KBM-7 (cell line): ENCODE measurements around the gene TMEM178B.

Source experiments
- DNase-seq: peaks from one replicate; pipeline ENCODE4 v3.0.0-alpha.2; 2015
- in situ Hi-C: fragments of 300-500 bp; cut with MboI; formaldehyde crosslinking; loops from 2 replicates; pipeline ENCODE4 v1.14.3; 2020; ENCODE audit warnings: low sequenced_read_pairs, low pct_unique_long_range_greater_than_20kb, mixed read lengths

The TMEM178B gene

DNA sequence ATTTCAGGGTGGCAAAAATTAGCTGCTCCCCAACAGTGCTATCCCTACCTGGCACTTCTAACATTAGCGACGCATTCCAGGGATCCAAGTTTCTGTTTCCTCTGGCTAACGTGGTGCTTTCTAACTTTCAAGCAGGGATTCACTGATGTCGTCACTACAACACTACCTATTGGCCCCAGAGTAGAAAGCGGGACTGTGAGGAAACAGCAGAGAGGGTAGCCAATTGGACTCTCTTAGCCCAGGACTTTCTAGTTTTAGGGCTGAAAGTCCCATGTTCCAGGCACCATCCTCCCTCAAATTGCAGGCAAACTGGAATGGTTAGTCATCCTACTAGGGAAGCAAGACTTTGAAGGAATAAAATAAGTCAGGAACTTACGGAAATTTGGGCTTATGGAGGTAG lies 388.1 kb downstream of the TMEM178B start:
- no peak for DNase-seq
- in situ Hi-C loops, result no loop called here

DNA sequence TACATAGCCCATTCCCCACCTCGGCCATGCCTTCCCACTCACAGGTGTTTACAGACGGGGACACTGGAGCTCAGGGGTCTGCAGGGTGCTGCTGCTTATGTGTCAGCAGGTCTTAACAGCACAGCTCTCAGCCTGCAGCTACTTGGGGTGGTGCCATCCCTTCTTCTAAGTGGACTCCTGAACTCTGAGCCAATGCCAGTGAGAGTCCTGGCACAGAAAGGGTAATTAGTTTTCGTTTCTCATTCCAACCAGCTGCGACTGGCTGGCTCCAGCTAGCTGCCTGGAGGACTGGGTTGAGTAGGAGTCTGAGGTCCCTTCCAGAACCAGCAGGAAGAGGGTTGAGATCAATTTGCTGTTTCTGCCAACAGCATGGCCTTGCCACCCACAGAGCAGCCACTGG lies 389.1 kb downstream of the TMEM178B start:
- in situ Hi-C loops, result no loop called here
- DNase-seq, result no peak

DNA sequence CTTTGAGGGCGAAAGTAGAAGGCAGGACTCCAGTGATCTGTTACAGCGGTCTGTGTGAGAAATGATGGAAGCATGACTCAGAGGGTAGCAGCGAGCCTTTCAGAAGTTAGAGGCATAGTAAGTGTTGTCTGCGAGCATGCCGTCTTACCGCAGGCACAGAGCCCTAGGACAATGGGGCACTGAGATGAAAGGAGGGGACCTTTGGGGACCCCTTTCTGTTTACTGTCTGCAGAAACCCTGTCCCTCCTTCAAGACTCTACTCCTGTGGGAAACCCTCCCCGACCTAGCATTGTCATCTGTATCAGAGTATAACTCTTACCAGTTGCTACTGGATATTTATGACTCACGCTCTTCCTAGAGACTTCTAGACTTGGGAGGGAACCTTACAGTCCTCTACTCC lies 390.1 kb downstream of the TMEM178B start:
- DNase-seq, result no peak

DNA sequence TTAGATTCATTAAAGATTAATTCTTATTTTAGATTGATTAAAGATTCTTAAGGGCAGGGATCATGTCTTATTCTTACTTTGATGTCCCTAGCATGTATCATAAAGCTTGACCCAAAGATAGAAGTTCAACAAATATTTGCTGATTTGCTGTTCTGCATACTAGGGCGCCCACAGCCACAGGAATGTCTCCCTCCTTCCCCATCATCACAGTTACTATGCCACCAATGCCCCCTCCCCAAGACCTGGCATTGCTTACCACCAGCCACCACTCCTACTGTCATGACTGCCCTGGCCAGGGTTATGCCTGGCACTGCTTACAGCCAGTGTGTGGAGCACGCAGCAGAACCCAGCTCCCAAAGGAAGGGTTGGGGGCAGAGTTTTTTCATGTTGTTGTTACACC lies 390.7 kb downstream of the TMEM178B start:
- DNase-seq, result no peak
- in situ Hi-C loops, result no loop called here

More for the DNA sequence above, 390.1 kb downstream of the TMEM178B start:
- in situ Hi-C loops, result no loop called here

DNA sequence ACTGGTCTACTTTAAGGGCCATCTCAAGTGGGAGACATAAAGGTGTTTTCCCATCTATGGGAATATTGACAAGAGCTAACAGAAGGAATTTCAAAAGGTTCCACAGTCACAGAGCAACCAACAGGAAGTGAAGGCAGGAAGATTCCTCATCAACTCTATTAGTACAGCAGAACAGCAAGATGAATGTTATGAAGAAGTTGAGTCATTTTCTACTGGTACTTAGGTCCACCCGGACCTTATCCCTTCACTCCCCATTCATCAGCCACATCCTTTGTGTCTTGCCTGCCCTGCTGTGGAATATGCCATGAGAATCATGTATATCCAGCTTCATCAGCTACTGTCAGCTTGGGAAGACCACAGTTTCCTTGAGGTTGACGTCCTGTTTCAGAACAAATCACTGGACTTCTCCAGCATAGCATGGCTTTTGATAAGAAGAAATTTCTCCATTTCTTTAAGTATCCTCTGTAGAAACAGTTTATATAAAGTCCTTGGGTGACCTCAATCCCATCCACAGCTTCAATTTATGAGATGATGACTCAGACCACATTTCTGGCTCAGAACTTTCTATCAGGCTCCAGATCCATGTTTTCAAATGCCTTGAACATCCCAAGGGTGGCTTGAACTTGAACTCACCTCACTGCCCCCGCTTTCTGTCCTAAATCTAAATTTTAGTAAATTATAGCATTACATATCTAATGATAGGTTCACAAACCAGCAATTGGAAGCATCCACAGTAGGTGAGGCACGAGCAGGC lies 392.5 kb downstream of the TMEM178B start:
- in situ Hi-C loops, result no loop called here
- DNase-seq, result no peak

DNA sequence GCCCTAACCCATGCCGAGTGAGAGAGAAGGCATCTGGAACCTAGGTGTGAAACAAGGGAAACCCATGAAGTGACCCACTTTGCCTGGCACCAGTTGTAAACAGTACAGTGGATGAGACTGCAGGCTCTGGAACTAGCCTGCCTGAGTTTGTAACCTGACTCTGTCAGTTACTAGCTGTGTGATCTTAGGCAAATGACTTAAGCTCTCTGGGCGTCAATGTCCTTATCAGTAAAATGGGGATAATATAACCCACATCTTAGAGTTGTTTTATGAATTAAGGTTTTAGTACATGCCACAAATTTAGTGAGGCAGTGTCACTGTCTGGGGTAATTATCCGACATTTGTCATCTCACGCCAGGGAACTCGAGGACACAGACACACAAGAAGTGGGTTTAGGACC lies 394.5 kb downstream of the TMEM178B start:
- in situ Hi-C loops, result no loop called here

DNA sequence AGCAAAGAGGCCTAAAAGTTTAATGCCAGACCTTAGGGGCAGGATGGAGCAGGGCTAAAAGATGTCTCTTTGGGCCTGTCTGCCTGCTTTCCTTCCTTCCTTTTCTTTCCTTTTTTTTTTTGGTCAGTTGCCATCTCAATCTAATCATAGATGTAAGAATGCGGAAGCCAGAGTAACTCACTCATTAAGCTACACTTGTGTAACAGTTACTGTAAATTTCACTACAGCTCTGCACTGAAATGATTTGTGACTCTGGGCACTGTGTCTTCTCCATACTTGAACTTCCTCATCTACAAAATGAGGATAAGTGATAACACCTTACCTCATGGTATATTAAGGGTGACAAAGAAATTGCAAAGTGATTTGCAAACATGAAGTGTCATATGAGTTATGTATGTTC lies 401.8 kb downstream of the TMEM178B start:
- no peak for DNase-seq
- in situ Hi-C loops, result no loop called here

More for the DNA sequence above, 394.5 kb downstream of the TMEM178B start:
- no peak for DNase-seq

DNA sequence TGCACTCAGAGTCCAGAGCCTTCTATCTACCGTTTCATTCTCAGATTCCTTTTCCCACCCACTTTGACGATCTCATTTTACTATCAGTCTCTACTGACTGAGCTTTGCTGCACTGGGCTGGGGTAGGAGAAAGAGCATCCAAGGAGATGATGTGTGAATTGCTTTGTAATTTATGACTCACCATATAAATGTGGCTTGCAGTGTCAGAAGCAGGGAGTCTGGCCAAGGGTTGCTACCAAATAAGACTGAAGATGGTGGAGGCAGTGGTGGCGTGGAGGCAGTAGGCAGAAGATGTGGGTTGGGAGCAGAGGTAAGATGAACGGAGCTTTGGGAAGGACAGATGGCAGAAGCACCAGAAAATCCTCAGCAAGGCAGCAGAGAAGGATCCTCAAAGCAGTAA lies 404.0 kb downstream of the TMEM178B start:
- in situ Hi-C loops, result no loop called here
- no peak for DNase-seq

DNA sequence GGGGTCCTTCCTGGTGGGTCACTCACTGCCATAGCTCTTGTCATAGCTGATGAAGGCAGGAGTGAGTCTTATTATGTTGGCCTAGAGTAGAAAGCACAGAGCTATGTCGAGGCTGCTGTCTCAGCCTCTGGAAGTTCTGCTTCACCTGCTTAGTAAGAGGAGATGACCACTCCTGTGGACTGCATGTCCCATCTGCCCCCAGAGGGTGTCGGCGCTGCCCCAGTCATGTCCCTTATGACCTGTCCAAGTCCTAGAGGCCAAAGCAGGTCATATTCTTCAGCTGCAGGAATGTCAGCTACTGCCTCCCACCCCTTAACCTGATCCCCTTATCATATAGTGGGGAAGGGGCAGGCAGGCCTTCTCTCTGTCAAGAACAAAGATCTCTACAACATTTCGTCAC lies 405.0 kb downstream of the TMEM178B start:
- no peak for DNase-seq
- in situ Hi-C loops, result no loop called here

DNA sequence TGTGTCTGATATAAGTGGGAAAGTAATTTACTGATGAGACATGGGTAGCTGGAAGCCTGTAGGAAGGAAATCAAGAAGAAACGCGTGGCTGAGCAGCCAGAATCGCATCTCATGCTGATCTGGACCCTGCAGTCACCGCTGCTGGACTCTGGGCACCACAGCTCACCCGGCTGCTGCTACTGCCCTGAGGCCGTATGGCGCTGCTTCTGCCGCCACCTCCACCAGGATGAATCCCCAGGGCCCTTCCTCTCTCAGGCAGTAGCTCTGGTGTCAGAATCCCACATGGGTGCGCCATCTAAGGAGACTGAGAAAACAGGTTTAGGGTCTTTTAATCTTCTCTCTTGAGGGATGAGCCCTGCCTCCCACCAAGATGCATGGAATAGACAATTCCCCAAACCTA lies 407.1 kb downstream of the TMEM178B start:
- in situ Hi-C loops, result no loop called here
- no peak for DNase-seq

DNA sequence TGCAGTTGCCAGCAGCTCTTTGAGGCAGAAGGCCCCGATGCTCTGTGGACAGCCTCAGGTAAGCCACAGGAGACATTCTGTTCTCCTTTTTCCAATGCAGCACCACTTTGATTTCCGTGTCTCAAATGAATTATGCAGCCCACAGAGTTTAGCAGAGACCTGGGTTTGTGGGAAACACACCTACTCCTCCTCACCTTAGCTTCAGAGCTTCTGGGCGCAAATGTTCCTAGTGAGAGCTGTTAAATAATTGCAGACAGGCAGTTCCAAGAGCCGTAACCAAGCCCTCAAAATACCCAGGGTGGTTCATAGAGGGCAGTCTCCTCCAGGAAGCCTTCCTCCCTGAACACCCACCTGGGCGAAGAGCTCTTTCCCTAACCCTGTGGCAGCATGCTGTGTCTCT lies 408.1 kb downstream of the TMEM178B start:
- in situ Hi-C loops, result no loop called here
- DNase-seq, result no peak

DNA sequence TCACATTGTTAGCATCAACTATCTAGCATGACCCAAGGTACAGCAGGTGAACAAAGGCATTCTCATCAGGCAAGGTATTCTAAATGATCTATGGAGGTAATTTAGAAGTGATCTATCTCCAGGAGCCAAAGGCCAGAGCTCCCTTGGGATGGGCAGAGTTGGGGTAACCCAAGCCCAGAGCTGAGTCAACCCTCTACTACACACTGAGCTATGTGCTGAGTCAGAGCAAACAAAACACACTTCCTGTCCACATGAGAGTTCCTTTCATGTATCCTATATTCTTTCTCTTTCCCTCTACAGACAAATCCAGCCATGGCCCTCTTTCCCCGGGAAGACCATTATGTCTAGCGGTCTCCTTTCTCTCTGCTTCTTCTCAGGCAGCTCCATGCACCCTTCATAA lies 409.2 kb downstream of the TMEM178B start:
- DNase-seq, result no peak
- in situ Hi-C loops, result no loop called here

DNA sequence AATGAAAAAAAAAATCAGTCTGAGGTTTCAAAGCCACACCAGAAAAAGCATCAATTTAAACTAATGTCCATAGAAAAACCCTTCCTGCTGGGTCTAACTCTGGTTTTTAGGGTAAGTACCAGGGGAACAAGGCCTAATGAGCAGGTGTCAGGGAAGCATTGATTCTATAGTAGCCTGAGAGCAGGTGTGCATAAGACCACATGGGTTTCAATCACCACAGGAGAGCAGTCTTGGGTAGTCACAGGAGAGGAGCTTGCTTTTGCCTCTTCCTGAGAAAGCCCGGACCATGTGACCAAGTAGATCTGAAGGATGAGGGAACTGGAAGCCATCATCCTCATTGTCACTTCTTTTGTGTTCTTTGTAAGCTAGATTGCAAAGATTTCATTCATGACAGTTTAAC lies 411.0 kb downstream of the TMEM178B start:
- DNase-seq, result no peak
- in situ Hi-C loops, result no loop called here

DNA sequence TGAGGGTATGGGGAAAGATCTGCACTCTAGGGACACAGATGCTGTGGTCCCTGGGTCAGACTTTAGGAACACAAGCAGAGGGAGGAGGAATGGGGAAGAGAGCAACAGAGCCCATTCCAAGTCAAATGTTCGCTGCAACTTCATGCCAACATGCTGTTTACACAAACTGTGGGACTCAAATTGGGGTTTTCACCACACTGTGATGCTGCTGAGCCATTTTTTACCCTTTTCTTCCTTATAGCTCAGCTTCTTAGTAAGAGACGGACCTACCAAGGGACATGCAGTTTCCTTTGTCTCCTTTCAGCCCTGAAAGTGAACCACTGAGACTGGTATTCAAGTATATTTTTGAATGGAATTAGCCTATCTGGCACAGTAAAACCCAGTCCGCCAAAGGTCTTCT lies 413.1 kb downstream of the TMEM178B start:
- in situ Hi-C loops, result no loop called here
- no peak for DNase-seq

DNA sequence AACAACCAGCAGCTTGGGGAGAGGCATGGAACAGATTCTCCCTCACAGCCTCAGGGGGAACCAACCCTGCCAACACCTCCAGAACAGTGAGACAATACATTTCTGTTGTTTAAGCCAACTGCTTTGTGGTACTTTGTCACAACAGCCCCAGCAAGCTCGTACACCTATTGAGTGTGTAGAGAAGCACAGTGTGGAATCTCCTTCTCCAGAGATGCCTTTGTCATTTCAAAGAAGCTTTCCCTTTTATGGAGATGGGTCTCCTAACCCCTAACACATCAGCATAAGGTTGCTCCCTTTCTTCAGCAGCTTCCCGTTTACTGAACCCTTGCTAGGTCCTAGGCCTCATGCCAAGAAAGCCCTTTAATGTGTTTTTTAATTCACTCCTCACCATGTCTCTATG lies 416.6 kb downstream of the TMEM178B start:
- in situ Hi-C loops, result no loop called here
- no peak for DNase-seq

DNA sequence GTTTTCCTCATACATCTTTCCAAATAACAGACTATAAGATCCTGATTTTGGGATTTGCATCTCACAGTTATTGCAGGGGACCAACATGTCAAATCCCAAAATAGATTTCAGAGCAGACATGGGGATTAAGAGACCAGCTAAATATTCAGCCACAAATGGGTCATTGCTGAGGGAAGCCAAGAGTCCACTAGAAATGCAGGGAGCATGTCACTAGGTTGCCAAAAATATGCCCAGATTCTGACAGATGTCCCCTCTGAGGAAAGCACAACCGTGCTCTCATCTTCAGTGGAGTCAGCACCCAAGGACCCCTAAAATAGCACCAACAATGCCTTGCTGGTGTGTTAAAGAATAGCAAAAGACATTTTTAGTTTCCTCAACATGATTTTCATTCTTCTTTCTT lies 421.2 kb downstream of the TMEM178B start:
- DNase-seq, result no peak

DNA sequence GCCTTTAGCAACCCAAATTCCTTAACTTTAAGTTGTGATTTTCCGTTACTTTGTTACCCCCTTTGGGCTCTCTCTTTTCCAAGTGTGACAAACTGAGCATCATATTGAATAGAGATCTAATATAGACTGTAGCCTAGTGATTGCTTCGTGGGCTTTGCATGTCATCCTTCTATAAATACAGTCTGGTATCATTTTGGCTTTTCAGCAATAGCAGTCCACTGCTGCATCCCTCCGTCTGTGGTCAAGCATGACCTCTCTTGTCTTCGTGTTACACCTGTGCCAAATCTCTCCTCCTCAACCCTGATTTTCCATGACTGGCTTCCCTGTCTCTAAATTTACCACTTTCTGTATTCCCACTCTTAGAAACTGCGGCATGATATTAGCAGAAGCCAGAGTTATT lies 423.5 kb downstream of the TMEM178B start:
- DNase-seq, result no peak
- in situ Hi-C loops, result no loop called here

More for the DNA sequence above, 421.2 kb downstream of the TMEM178B start:
- in situ Hi-C loops, result no loop called here

DNA sequence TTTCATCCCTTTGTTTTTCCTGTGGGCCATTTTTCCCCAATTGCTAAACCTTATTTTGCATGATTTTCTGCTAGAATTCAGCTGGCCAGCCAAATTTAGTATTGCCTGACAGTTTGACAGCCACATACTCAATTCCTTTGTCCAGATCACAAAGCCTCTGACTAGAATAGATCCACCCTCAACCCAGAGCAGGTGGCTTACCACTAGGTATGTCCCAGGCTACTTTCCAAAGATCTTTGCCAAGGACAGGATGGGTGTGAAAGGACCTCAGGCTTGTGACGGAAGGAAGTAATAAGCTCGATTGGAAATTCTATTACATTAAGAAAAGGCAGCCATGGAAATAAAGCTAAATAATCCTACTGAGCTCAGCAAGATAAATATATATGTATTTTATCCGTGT lies 426.7 kb downstream of the TMEM178B start:
- in situ Hi-C loops, result no loop called here
- DNase-seq, result no peak

DNA sequence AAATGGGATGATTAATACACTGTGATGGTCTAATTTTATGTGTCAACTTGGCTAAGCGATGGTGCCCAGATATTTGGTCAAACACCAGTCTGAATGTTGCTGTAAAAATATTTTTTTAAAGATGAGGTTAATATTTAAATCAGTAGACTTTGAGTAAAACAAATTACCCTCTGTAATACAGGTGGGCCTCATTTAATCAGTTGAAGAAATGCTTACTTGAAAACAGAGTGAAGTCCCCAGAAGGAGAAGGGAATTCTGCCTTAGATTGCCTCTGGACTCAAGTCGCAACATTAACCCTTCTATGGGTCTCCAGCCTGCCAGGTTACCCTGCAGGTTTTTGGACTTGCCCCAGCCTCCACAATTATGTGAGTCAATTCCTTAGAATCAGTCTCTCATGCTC lies 427.6 kb downstream of the TMEM178B start:
- in situ Hi-C loops, result no loop called here
- DNase-seq, result no peak

DNA sequence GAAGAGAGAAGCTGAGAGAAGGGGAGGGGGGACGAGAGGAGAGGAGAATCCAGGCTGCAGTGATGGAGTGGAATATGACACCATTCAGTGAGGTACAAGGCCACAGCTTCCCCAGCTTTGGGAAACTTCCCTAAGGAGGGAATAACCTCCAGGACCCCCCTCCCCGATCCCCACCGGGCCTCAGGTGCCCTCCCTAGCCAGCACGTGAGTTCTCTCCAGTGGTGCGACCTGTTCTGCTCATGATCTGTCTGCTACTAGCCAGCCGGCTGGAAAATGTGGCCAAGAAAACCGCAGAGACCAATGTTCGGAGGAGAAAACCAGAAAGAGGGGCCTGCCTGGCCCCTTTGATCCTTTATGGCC lies 437.4 kb downstream of the TMEM178B start:
- no peak for DNase-seq
- in situ Hi-C loops, result no loop called here

DNA sequence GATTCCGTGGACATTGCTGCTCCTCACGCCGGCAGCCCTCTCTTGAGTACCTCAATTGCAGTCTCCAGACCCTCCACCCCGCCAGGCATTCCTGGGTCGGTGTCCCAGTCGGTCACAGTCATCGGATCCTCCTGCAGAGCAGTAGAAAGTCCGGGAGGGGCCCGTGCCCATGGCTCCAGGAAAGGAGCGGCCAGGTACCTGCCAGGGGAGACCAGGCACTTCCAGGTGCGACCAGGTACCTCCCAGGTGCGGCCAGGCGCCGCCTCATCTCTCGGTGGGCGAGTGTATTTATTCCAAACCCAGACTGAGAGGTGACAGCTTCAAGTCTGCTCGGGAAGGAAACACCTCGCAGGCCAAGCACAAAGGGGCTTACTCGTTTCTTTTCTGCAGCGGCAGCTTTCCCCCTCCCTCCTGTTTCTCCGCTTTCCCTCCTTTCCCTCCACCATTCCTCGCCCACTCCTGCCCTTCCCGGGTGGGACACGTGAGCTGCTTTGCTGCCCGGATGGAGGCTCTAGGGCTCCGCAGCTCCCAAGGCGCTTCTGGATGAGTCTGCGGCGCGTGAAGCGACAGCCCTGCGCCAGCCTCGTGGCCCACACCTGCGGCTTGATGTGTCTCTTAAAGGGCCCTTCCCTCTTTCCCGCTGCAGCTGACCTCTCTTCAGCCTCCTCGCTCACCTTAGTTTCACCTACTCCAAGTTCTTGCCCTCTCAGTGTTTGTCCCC lies 438.0 kb downstream of the TMEM178B start:
- no peak for DNase-seq
- in situ Hi-C loops, result no loop called here
